GM19372 (cell line): ENCODE results near the gene ADGRF5.

ENCODE experiments used
- ATAC-seq: cut with Tn5 transposase; IDR thresholded peaks from one replicate; pipeline ENCODE4 v1.9.1; 2021; ENCODE audit warnings: mild to moderate bottlenecking, low read depth, moderate library complexity; ENCODE audit not compliant: unreplicated experiment

ADGRF5 gene

DNA sequence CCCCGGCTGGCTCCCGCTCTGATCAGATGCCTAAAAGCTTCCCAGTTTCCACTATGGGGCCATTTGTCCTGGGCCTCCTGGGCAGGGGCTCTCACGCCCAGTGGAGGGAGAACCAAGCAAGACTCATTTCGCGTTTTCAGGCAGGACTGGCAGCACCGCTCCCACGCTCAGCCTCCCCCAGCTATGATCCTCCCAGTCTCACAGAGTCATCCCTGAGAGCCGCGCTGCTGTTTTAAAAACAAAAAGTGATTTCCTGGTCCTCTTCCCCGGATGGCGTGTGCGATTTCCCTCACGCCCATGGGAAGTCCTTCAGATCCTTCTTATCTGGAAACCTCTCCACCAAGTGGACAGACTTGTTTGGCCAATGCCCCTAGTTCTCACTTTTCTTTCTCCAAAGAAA is at the start of gene ADGRF5:
ADGRF5 (minus strand) TSS at position 208 of the 400 bp plus-strand sequence. CDS start 15,176 bp downstream, outside the sequence.
- no peak for ATAC-seq

GRCh38 chr6:46969206-46969605 is 47.5 kb upstream of the ADGRF5 start:
- no peak for ATAC-seq

DNA sequence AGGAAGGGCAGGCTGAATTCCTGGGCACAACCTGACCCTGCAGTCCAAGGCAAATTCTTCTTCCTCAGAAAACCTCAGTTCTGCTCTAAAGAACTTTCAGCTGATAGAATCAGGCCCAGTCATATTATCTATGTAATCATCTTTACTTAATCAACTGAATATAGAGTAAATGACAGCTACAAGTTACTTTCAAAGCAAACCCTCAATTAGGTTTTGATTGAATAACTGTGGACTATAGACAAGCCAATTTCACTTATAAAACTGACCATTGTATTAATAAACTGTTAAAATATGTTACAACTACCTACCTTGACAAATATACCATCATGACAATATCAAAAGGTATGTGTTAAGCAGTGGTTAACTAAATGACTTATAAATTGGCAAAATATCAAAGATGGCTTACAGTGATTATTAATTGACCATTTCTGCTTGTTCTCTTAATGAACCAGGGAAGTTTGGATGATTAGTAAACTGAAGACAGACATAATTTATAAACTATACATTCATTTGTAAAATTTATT is 46.1 kb upstream of the ADGRF5 start:
- ATAC-seq, result no peak

GRCh38 chr6:46964716-46965519 is 43.2 kb upstream of the ADGRF5 start:
- ATAC-seq, result no peak

DNA sequence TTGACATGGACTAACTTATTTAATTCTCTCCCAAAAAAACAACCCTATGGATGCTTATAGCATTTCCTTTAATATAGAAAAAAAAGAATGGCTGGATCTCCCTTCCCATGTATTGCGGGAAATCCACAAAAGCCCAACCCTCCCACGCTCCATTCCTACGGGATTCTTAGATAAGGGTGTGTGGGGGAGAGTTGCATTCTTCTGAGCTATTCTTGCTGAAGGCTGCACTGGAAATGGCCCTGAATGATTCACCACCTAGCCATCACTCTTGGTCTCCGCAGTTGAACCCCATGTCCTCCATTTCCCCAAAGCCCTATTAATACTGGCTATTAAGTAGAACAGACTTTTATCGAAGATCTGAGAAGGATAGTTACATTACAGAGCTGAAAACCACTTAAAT is 41.9 kb upstream of the ADGRF5 start:
- ATAC-seq, result no peak

DNA sequence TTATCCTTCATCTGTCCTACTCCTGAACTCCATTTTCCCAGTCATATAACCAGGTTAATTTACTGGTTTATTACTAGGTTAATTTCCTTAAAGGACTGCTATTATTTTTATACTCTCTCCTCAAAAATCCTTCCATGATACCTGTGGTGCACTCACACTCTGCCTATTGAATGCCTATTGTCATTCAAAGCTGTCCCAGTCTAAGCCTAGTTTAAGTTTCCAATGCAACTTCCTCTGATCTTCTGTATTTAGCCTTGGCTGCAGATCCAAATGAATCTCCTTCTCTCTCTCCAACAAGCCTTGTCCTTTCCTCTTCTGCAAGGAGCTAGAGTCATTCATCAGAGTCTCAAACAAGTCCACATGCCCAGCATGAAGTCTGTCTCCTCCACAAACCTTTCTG is 41.3 kb upstream of the ADGRF5 start:
- no peak for ATAC-seq

- no peak for ATAC-seq
Observed at GRCh38 chr6:46961711-46962110, 40.0 kb upstream of the ADGRF5 start.

GRCh38 chr6:46961232-46961631 is 39.5 kb upstream of the ADGRF5 start:
- ATAC-seq, result no peak

- no peak for ATAC-seq
Observed at GRCh38 chr6:46959419-46959818, 37.7 kb upstream of the ADGRF5 start.

DNA sequence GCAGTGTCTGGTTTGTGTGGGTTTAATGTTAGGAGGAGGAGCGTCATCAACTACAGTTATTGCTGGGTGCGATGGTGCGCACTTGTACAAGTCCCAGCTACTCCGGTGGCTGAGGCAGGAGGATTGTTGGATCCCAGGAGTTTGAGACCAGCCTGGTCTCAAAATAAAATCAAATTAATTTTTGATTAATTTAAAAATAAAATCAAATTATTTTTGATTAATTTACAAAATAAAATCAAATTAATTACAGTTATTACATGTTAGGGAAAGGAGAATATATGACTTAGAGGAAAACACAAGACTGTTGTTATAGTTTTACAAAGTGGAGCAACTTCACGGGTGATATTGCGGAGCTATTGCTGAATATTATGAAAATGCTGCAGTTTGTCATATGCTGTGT is 34.7 kb upstream of the ADGRF5 start:
- no peak for ATAC-seq

DNA sequence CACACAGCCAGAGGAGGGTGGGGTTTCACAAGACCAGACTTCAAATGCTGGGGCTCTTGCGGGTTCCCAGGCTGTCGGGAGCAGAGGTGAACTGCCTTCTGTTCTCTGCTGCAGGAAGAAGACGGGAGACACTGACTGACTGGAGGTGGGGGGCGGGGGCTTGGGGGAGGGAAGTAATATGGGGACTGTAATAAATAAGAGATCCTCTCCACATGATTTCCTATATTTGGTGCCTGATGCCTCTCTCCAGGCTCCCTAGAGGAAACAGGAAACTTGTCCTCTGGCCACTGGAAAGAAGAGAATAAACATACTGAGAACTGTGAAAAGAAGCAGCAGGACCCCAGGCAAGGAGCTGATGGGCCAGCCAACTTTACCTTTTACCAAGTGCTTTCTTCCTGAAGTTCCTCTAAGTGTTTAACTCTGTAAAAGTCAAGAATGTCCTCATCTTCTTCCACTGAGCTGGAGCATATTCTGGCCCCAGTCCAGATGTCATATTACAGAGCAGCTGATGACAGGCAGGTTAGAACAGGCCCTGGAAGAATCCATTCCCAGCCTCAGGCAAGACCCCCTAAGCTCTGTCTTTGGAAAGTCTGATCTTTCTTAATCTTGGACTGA is 33.2 kb upstream of the ADGRF5 start:
- ATAC-seq, result no peak

DNA sequence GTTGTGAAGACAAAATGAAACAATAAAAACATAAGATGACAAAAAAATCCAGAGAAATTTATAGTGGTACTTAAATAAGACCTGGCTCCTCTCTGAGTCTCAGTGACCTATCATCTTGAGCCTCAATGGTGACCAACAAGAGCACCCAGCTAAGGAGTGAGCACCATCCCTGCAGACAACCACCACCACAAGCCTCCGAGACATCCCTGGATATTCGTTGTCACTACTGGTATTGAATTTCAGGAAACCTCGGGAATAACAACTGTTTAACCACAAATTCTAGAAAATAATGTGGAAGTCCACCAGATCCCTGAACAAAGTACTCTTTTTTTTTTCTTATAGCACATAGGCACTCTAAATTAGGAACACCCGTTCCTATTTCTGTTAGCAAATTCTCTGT is 32.2 kb upstream of the ADGRF5 start:
- no peak for ATAC-seq

GRCh38 chr6:46949632-46950280 is 28.0 kb upstream of the ADGRF5 start:
- ATAC-seq, result no peak

GRCh38 chr6:46948699-46949098 is 27.0 kb upstream of the ADGRF5 start:
- no peak for ATAC-seq

GRCh38 chr6:46947497-46947896 is 25.8 kb upstream of the ADGRF5 start:
- ATAC-seq, result no peak

- ATAC-seq, result no peak
Observed at GRCh38 chr6:46940433-46941226, 18.9 kb upstream of the ADGRF5 start.

DNA sequence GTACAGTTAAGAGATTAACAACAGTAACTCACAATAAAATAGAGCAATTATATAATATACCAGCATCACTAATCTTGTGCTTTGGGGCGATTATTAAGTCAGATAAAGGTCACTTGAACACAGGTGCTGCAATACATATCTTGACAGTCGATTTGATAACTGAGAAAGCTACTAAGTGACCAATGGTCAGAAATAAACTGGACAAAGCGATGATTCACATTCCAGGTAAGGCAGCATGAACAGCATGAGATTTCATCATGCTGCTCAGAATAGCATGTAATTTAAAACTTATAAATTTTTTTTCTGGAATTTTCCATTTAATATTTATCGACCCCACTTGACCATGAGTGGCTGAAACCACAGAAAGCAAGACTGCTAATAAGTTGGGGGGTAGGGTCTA is 15.9 kb upstream of the ADGRF5 start:
- no peak for ATAC-seq

- ATAC-seq, result no peak
Observed at GRCh38 chr6:46935687-46936086, 13.9 kb upstream of the ADGRF5 start.

DNA sequence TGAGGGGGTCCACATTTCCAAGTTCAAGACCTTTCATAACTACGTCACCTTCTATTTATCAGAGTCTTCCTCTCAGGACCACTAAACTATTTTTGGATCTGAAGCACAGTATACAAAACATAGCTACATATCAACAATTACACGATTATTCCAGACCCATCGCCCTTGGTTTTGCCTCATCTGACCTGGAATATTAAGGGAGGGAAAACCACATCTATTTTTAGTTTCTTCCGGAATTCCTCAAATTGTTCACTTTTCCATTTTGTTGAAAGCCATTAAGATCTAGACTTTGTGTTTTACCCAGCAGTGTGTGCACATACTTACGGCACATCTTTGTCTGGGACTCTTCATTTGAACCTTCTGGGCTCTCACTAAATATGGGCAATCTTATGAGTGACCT is 12.0 kb upstream of the ADGRF5 start:
- ATAC-seq, result no peak

- no peak for ATAC-seq
Observed at GRCh38 chr6:46932526-46933319, 11.0 kb upstream of the ADGRF5 start.
